Aorta (tissue), 5 donors: ENCODE data around the gene THSD4. TPM values are rescaled to one million over a fixed set of nuclear protein-coding genes. Genes with fewer than 3 reads are reported as not detected.

Experiments
- ATAC-seq: fragments of 200-7000 bp; cut with Tn5 transposase; one replicate; pipeline ENCODE4 v1.9.1; 2022; ENCODE audit warnings: moderate library complexity; ENCODE audit not compliant: low FRiP score
- DNase-seq, 2 donors: peaks; one replicate each; pipeline ENCODE4 v3.0.0-alpha.2; 2020
- H3K27ac ChIP-seq, 2 donors: one replicate each; pipeline ENCODE4 v1.5.1; 2013; ENCODE audit warnings: low read length in 2 of 2, mild to moderate bottlenecking in 2 of 2, moderate library complexity in 2 of 2, control low read depth in 1 of 2, inconsistent platforms in 1 of 2, low read depth in 1 of 2
- H3K27me3 ChIP-seq, 2 donors: one replicate each; pipeline ENCODE4 v1.6.1; 2013; ENCODE audit warnings: control low read depth in 1 of 2, low read length in 1 of 2, mild to moderate bottlenecking in 1 of 2, moderate library complexity in 1 of 2; ENCODE audit not compliant: insufficient read depth in 2 of 2, control insufficient read depth in 1 of 2
- H3K36me3 ChIP-seq, 2 donors: one replicate each; pipeline ENCODE4 v1.6.1; 2013; ENCODE audit warnings: control low read depth in 1 of 2, low read length in 1 of 2, mild to moderate bottlenecking in 1 of 2; ENCODE audit not compliant: insufficient read depth in 2 of 2, control insufficient read depth in 1 of 2
- H3K4me1 ChIP-seq, 2 donors: one replicate each; pipeline ENCODE4 v1.6.1; 2013; ENCODE audit warnings: low read length in 2 of 2, control low read depth in 1 of 2, mild to moderate bottlenecking in 1 of 2, moderate library complexity in 1 of 2; ENCODE audit not compliant: insufficient read depth in 2 of 2, control insufficient read depth in 1 of 2
- H3K4me3 ChIP-seq, 2 donors: one replicate each; pipeline ENCODE4 v1.5.1; 2013; ENCODE audit warnings: low read length in 2 of 2, control low read depth in 1 of 2, mild to moderate bottlenecking in 1 of 2
- H3K9me3 ChIP-seq: one replicate; pipeline ENCODE4 v1.6.1; 2013; ENCODE audit warnings: mild to moderate bottlenecking, low read length; ENCODE audit not compliant: control insufficient read depth
- WGBS, 2 donors: extraction: QIAGEN DNeasy Blood & Tissue Kit; methylation state at CpG; one replicate each; pipeline ENCODE4 v1.1.7; 2013; 5-methylcytosine and 5-hydroxymethylcytosine counted together
- intact Hi-C, 2 donors: fragments of 100-400 bp; cut with DNase I; formaldehyde crosslinking; loops; one replicate each; pipeline versions ENCODE4 v1.14.2 to v1.15.0; 2022
- long read RNA-seq, 2 donors: library from polyadenylated mRNA; unstranded; transcript quantifications; one replicate each; pipeline ENCODE4 v2.0.0, GENCODE V29; 2020 to 2021
- polyA plus RNA-seq, 2 donors: library from polyadenylated mRNA; stranded (reverse); fragments of 200-250 nt; gene quantifications; one replicate each; pipeline ENCODE4 v1.2.3, GENCODE V29; 2013
- total RNA-seq, 2 donors: library from RNA; stranded (reverse); fragmentation: NEBNext Ultra II Directional; extraction: Animal tissue kit (Norgen Biotek cat#: 25700); gene quantifications; one replicate each; pipeline ENCODE4 v1.2.1, GENCODE V29; 2021
- donor health status: healthy with polysubstance abuse.
- donor health status: Bipolar disorder and iron deficiency.
- donor health status: DM: no; HTN: no; CAD: no.
- donor health status: DM: no; HTN: no; CAD: no.
- donor health status: DM: yes; HTN: yes; CAD: no.

THSD4 gene
- total RNA-seq (100 to 1,000 TPM in 1 of 2 donors, 10 to 100 TPM in 1; 53.8 to 143 TPM), polyA plus RNA-seq (1 to 10 TPM; 6.3 to 6.9 TPM)
- long read RNA-seq, donor 1, partial matches to known transcripts: 50 of 158 reads
- long read RNA-seq, donor 1, other reads (novel, unspliced or antisense): 108 of 158 reads
- long read RNA-seq, donor 2, partial matches to known transcripts: 16 of 48 reads
- long read RNA-seq, donor 2, other reads (novel, unspliced or antisense): 32 of 48 reads

GRCh38 chr15:71114887-71115566 lies at the start of gene THSD4:
TSS of gene THSD4 (plus strand) at chr15:71115471.
- Histone ChIP-seq H3K27me3 (no peaks in the 10 kb centered on the region), H3K4me1 (peaks cover 0 to 1% of the 10 kb centered on the region in 2 donors), H3K27ac (peak within 1 kb of the TSS; percentile 82 to 83), H3K9me3 (no peaks in the 10 kb centered on the region), H3K4me3 (peak within 1 kb of the TSS; percentile 48 to 91), H3K36me3 (no peaks in the 10 kb centered on the region)
- ATAC-seq: peak; percentile 84
- 21 to 28% methylated on average over 38 to 52 of the region's 52 CpGs for WGBS, 2 donors
- DNase-seq: peak; percentile 75 to 92
- intact Hi-C loops: loop anchor here (5.0 to 10.0 kb wide), 7 partner anchors 102 to 272 kb away; no protein-coding TSS in a partner anchor

GRCh38 chr15:71066983-71067382 lies 48.3 kb upstream of the THSD4 start:
- DNase-seq: no peak

GRCh38 chr15:71069693-71070092 lies 45.6 kb upstream of the THSD4 start:
- H3K27ac ChIP-seq: no peak overlapping the region
- 56 to 63% methylated on average over 2 of the region's 2 CpGs for WGBS, 2 donors
- H3K9me3 ChIP-seq: no peaks in the 10 kb centered on the region
- DNase-seq: no peak
- no peak overlapping the region for H3K4me3 ChIP-seq
- ATAC-seq: no peak
- no peaks in the 10 kb centered on the region for H3K36me3 ChIP-seq
- intact Hi-C loops: loop anchor here in 1 of 2 donors (5.0 kb wide), 1 partner anchor 47 kb away; no protein-coding TSS in a partner anchor
- no peaks in the 10 kb centered on the region for H3K27me3 ChIP-seq
- H3K4me1 ChIP-seq: no peaks in the 10 kb centered on the region

More at GRCh38 chr15:71066983-71067382, 48.3 kb upstream of the THSD4 start:
- no peak overlapping the region for H3K27ac ChIP-seq
- no peaks in the 10 kb centered on the region for H3K36me3 ChIP-seq
- intact Hi-C loops: loop anchor here in 1 of 2 donors (5.0 kb wide), 1 partner anchor 45 kb away; no protein-coding TSS in a partner anchor
- no peak overlapping the region for H3K4me3 ChIP-seq
- no peaks in the 10 kb centered on the region for H3K27me3 ChIP-seq
- no peaks in the 10 kb centered on the region for H3K9me3 ChIP-seq
- no peaks in the 10 kb centered on the region for H3K4me1 ChIP-seq
- ATAC-seq: no peak
- 91 to 95% methylated on average over 5 of the region's 5 CpGs for WGBS, 2 donors

DNA sequence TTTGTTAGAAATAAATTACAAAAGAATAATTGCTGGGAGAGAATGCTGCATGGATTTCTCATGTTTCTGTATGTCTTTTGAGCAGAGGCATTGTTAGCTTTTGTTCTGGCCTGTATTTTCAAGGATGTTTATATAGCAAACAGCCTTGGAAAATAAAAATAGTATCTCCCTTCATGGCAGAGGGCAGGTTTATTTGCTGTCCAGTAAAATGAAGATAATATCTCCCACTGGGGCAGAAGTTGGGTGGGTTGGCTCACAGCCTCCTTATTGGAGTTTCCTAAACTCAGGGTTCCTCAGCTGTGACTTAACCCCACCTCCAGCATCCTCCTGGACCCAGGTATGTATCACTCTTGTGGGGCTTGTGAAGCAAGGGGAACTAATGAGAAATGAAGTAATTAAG lies 43.7 kb upstream of the THSD4 start:
- H3K36me3 ChIP-seq: no peaks in the 10 kb centered on the region
- ATAC-seq: no peak
- H3K4me1 ChIP-seq: no peaks in the 10 kb centered on the region
- H3K27me3 ChIP-seq: no peaks in the 10 kb centered on the region
- H3K9me3 ChIP-seq: no peaks in the 10 kb centered on the region
- DNase-seq: no peak
- no peak overlapping the region for H3K27ac ChIP-seq
- no peak overlapping the region for H3K4me3 ChIP-seq
- intact Hi-C loops: no loop called here

GRCh38 chr15:71072423-71072822 lies 42.8 kb upstream of the THSD4 start:
- 93 to 96% methylated on average over 6 of the region's 6 CpGs for WGBS, 2 donors
- H3K36me3 ChIP-seq: no peaks in the 10 kb centered on the region
- no peak overlapping the region for H3K27ac ChIP-seq
- H3K4me1 ChIP-seq: no peaks in the 10 kb centered on the region
- no peak for ATAC-seq
- intact Hi-C loops: no loop called here
- no peak for DNase-seq
- no peaks in the 10 kb centered on the region for H3K9me3 ChIP-seq
- H3K4me3 ChIP-seq: no peak overlapping the region
- no peaks in the 10 kb centered on the region for H3K27me3 ChIP-seq

GRCh38 chr15:71078506-71079207 lies 36.6 kb upstream of the THSD4 start:
- no peak for DNase-seq
- 32 to 37% methylated on average over 6 of the region's 6 CpGs for WGBS, 2 donors
- no peak for ATAC-seq
- H3K4me3 ChIP-seq: no peak overlapping the region
- intact Hi-C loops: no loop called here
- H3K4me1 ChIP-seq: peaks cover 3 to 4% of the 10 kb centered on the region in 2 donors
- no peaks in the 10 kb centered on the region for H3K9me3 ChIP-seq
- peak overlapping the region; percentile 23 to 60 for H3K27ac ChIP-seq
- no peaks in the 10 kb centered on the region for H3K36me3 ChIP-seq
- H3K27me3 ChIP-seq: no peaks in the 10 kb centered on the region

GRCh38 chr15:71079208-71080044 lies 35.8 kb upstream of the THSD4 start:
- peaks cover 3 to 4% of the 10 kb centered on the region in 2 donors for H3K4me1 ChIP-seq
- peak overlapping the region; percentile 23 to 81 for H3K27ac ChIP-seq
- H3K27me3 ChIP-seq: no peaks in the 10 kb centered on the region
- H3K9me3 ChIP-seq: no peaks in the 10 kb centered on the region
- no peaks in the 10 kb centered on the region for H3K36me3 ChIP-seq
- DNase-seq (peak; percentile 84 to 85), ATAC-seq (peak; percentile 62)
- WGBS, 2 donors: 1 to 3% methylated on average over 6 of the region's 6 CpGs
- no peak overlapping the region for H3K4me3 ChIP-seq
- intact Hi-C loops: no loop called here

- no peak for DNase-seq
- Histone ChIP-seq H3K4me1 (peaks cover 3 to 4% of the 10 kb centered on the region in 2 donors), H3K9me3 (no peaks in the 10 kb centered on the region), H3K27ac (peak overlapping the region; percentile 23 to 81), H3K36me3 (no peaks in the 10 kb centered on the region), H3K27me3 (no peaks in the 10 kb centered on the region), H3K4me3 (no peak overlapping the region)
- WGBS, 2 donors: 64 to 68% methylated on average over 7 of the region's 7 CpGs
- intact Hi-C loops: no loop called here
- no peak for ATAC-seq
These were observed 35.1 kb upstream of the THSD4 start for GRCh38 chr15:71080166-71080565.
